Transverse colon (tissue), 4 donors: Measurements from ENCODE around the gene RAB37. TPM values are rescaled to one million over a fixed set of nuclear protein-coding genes. Genes with fewer than 3 reads are reported as not detected.

Experiments used
- DNase-seq: peaks from one replicate; pipeline ENCODE4 v3.0.0-alpha.2; 2019
- H3K27ac ChIP-seq, 4 donors: fragments of 200-600 bp; sonication (generic); 2 replicates each; pipeline ENCODE4 v1.5.1; 2016 to 2018; ENCODE audit warnings: inconsistent platforms in 4 of 4
- H3K27me3 ChIP-seq: fragments of 200-600 bp; sonication (generic); 2 replicates; pipeline ENCODE4 v1.5.1; 2017; ENCODE audit warnings: inconsistent platforms
- H3K36me3 ChIP-seq, 4 donors: fragments of 200-600 bp; sonication (generic); 2 replicates each; pipeline ENCODE4 v1.5.1; 2017 to 2019; ENCODE audit warnings: inconsistent platforms in 4 of 4
- H3K4me1 ChIP-seq, 4 donors: fragments of 200-600 bp; sonication (generic); 2 replicates each; pipeline ENCODE4 v1.5.1; 2017 to 2020; ENCODE audit warnings: inconsistent platforms in 4 of 4
- H3K4me3 ChIP-seq, 4 donors: fragments of 200-600 bp; sonication (generic); 1 replicate in 1 of 4; 2 replicates in 3 of 4; pipeline versions ENCODE4 v1.5.1 to v1.6.1; 2017 to 2019; ENCODE audit warnings: inconsistent platforms in 4 of 4
- H3K9me3 ChIP-seq, 2 donors: fragments of 200-600 bp; sonication (generic); 2 replicates each; pipeline ENCODE4 v1.5.1; 2017 to 2019; ENCODE audit warnings: inconsistent platforms in 2 of 2
- CTCF ChIP-seq, 5 experiments: fragments of 200-600 bp in 3 of 5; fragments of 450-650 bp in 2 of 5; sonication (generic) in 3 of 5; IDR thresholded peaks; 1 replicate in 2 of 5; 2 replicates in 3 of 5; pipeline ENCODE4 v1.5.1; 2016 to 2017; ENCODE audit warnings: antibody characterized with exemption in 5 of 5, inconsistent platforms in 3 of 5, mild to moderate bottlenecking in 2 of 5, moderate library complexity in 1 of 5
- EP300 ChIP-seq: sonication (generic); formaldehyde crosslinking; IDR thresholded peaks from one replicate; pipeline ENCODE4 v1.6.1; 2017; ENCODE audit warnings: antibody characterized with exemption, low read depth
- POLR2A ChIP-seq: fragments of 450-650 bp; IDR thresholded peaks from one replicate; pipeline ENCODE4 v1.6.1; 2016; ENCODE audit warnings: antibody characterized with exemption, mild to moderate bottlenecking, moderate library complexity
- POLR2AphosphoS5 ChIP-seq, 3 donors: sonication (generic); formaldehyde crosslinking; IDR thresholded peaks; one replicate each; pipeline ENCODE4 v1.6.1; 2016; ENCODE audit warnings: antibody characterized with exemption in 3 of 3
- WGBS, 2 donors: methylation state at CpG; one replicate each; pipeline ENCODE4 v1.1.5; 2018; ENCODE audit warnings: low coverage in 1 of 2; 5-methylcytosine and 5-hydroxymethylcytosine counted together
- in situ Hi-C, 4 donors: fragments of 200-750 bp; cut with MboI; loops; one replicate each; pipeline versions ENCODE4 v1.15.0 to v1.15.1; 2017; ENCODE audit warnings: low sequenced_read_pairs in 3 of 4, low pct_ligation_motif_present in 1 of 4, low pct_unique_long_range_greater_than_20kb in 1 of 4
- intact Hi-C: fragments of 100-400 bp; cut with DNase I; formaldehyde crosslinking; loops from one replicate; pipeline ENCODE4 v1.15.1; 2023; ENCODE audit warnings: low total_unique reads
- total RNA-seq, 4 donors: library from RNA; depleted of rRNA; stranded (reverse); fragments of >200 nt; gene quantifications; one replicate each; pipeline ENCODE4 v1.1.0, GENCODE V29; 2016

Gene RAB37
- total RNA-seq, 4 donors from 2014 or later = 5.2 to 10.5 (median 5.4) TPM; not detected in 1

GRCh38 chr17:74740173-74740572, 3.1 kb downstream of the RAB37 start:
- Histone ChIP-seq H3K27me3 (peaks cover 47% of the 10 kb centered on the region), H3K4me3 (no peak overlapping the region), H3K27ac (no peak overlapping the region), H3K36me3 (no peaks in the 10 kb centered on the region), H3K9me3 (no peaks in the 10 kb centered on the region), H3K4me1 (peaks cover 10 to 60% (median 38%) of the 10 kb centered on the region in 4 donors)
- no peak for DNase-seq
- in situ Hi-C loops = loop anchor here in 2 of 4 donors (25.0 kb wide), 1 partner anchor 122 kb away; the partner anchor contains the start of genes FDXR (in 2 of the 2) and GRIN2C (in 2 of the 2)
- no peak for TF ChIP-seq POLR2A
- TF ChIP-seq EP300 = no peak
- TF ChIP-seq CTCF (IDR thresholded peaks at IDR 0.05) = no peak
- no peak for TF ChIP-seq POLR2AphosphoS5 (IDR thresholded peaks at IDR 0.05)
- intact Hi-C loops = no loop called here
- 79 to 84% methylated on average over 5 to 6 of the region's 6 CpGs for WGBS, 2 donors

- in situ Hi-C loops (loop anchor here in 2 of 4 donors (25.0 kb wide), 1 partner anchor 121 kb away; the partner anchor contains the start of genes FDXR (in 2 of the 2) and GRIN2C (in 2 of the 2)), intact Hi-C loops (no loop called here)
- WGBS, 2 donors = 89% methylated on average over 17 of the region's 17 CpGs; no CpG with 5 or more reads in 1 of the 2 donors
- no peak overlapping the region for H3K4me3 ChIP-seq
- peaks cover 45% of the 10 kb centered on the region for H3K27me3 ChIP-seq
- no peak overlapping the region for H3K27ac ChIP-seq
- DNase-seq = no peak
- H3K36me3 ChIP-seq = no peaks in the 10 kb centered on the region
- peaks cover 10 to 66% (median 42%) of the 10 kb centered on the region in 4 donors for H3K4me1 ChIP-seq
- no peaks in the 10 kb centered on the region for H3K9me3 ChIP-seq
- no peak for TF ChIP-seq POLR2AphosphoS5 (IDR thresholded peaks at IDR 0.05)
- no peak for TF ChIP-seq CTCF (IDR thresholded peaks at IDR 0.05)
- TF ChIP-seq EP300 = no peak
- no peak for TF ChIP-seq POLR2A
Measured at GRCh38 chr17:74740641-74741387, 3.8 kb downstream of the RAB37 start.

GRCh38 chr17:74742153-74742515, 5.1 kb downstream of the RAB37 start:
- in situ Hi-C loops = loop anchor here in 2 of 4 donors (25.0 kb wide), 1 partner anchor 120 kb away; the partner anchor contains the start of genes FDXR (in 2 of the 2) and GRIN2C (in 2 of the 2)
- Histone ChIP-seq H3K27me3 (peaks cover 33% of the 10 kb centered on the region), H3K27ac (peak overlapping the region; percentile 4 to 68 (median 29)), H3K4me3 (no peak overlapping the region), H3K36me3 (no peaks in the 10 kb centered on the region), H3K9me3 (no peaks in the 10 kb centered on the region), H3K4me1 (peaks cover 10 to 64% (median 32%) of the 10 kb centered on the region in 4 donors)
- 0 to 26% methylated on average over 1 to 4 of the region's 4 CpGs for WGBS, 2 donors
- no peak for TF ChIP-seq EP300
- TF ChIP-seq POLR2AphosphoS5 (IDR thresholded peaks at IDR 0.05) = no peak
- no peak for TF ChIP-seq POLR2A
- TF ChIP-seq CTCF (IDR thresholded peaks at IDR 0.05) = no peak
- DNase-seq = peak; percentile 71
- intact Hi-C loops = no loop called here

- Histone ChIP-seq H3K27ac (peak overlapping the region in 2 of 4 donors; percentile 4 to 68), H3K4me1 (peaks cover 16 to 63% (median 29%) of the 10 kb centered on the region in 4 donors), H3K9me3 (no peaks in the 10 kb centered on the region), H3K4me3 (no peak overlapping the region), H3K27me3 (peaks cover 23% of the 10 kb centered on the region), H3K36me3 (no peaks in the 10 kb centered on the region)
- in situ Hi-C loops (loop anchor here in 2 of 4 donors (25.0 kb wide), 1 partner anchor 119 kb away; the partner anchor contains the start of genes FDXR (in 2 of the 2) and GRIN2C (in 2 of the 2)), intact Hi-C loops (no loop called here)
- DNase-seq = no peak
- no peak for TF ChIP-seq POLR2A
- 94 to 95% methylated on average over 4 to 9 of the region's 9 CpGs for WGBS, 2 donors
Measured at GRCh38 chr17:74742978-74743545, 6.0 kb downstream of the RAB37 start.
